ENCODE measurements around the gene NEB.
A peak's percentile ranks its signal among the peaks of the same experiment; 100 is the strongest.

GRCh38 chr2:151637271-151637781 is 97.0 kb downstream of the NEB start:
- peak; percentile 26 for TF ChIP-seq CTCF (IDR thresholded peaks at IDR 0.05; ENCODE audit: low read length)
- TF ChIP-seq EZH2phosphoT487 (IDR thresholded peaks at IDR 0.05; ENCODE audit: low read length): no peak

Data from MM.1S (cell line).